ENCODE results near the gene C1QTNF5. TPM values are rescaled to one million over a fixed set of nuclear protein-coding genes. Genes with fewer than 3 reads are reported as not detected.

Gene C1QTNF5
- total RNA-seq, 1 donor from 2014 or later: 101 TPM

DNA sequence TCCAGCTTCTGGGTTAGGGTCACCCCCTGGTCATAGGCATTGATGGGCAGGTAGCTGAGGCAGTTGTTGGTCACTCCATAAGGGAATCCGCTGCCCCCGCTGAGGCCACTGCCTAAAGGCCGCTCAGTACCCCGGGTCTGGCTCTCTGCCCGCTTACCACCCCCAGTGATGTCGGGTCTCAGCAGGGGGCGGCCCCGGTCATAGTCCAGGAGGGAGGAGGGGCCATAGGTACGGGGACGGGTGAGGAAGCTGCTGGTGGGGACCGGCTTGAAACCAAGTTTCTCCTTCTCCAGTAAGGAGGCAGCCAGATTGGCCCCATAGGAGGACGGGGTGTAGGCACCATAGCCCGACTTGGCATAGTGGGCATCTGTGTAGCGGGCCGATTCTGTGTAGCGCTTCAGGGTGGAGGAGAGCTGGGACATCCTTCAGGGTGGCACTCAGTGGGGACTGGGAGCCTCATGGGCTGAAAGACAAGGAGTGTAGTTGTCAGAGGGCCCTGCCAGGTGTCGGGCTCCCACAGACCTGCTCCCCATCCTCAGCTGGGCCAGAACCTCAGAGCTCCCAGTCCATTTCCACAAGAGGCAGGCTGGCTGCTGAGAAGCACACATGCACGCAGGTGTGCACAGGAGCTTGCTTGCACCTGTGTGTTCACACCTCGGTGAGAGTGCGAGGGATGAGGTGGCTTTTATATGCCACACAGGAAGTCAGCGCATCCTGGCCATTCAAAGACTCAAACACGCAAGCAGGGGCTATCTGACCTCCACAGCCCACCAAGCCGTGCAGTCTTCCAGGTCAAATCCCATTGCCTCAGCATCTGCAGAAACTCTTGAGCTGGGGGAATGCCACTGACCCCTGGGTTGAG lies 32.6 kb upstream of the C1QTNF5 start:
- no peak for DNase-seq (ENCODE audit: low read depth, low spot score)

- no peak for DNase-seq (ENCODE audit: low read depth, low spot score)
Measured at GRCh38 chr11:119372260-119373058, 31.8 kb upstream of the C1QTNF5 start.

GRCh38 chr11:119371778-119372182 lies 31.1 kb upstream of the C1QTNF5 start:
- no peak for DNase-seq (ENCODE audit: low read depth, low spot score)

DNA sequence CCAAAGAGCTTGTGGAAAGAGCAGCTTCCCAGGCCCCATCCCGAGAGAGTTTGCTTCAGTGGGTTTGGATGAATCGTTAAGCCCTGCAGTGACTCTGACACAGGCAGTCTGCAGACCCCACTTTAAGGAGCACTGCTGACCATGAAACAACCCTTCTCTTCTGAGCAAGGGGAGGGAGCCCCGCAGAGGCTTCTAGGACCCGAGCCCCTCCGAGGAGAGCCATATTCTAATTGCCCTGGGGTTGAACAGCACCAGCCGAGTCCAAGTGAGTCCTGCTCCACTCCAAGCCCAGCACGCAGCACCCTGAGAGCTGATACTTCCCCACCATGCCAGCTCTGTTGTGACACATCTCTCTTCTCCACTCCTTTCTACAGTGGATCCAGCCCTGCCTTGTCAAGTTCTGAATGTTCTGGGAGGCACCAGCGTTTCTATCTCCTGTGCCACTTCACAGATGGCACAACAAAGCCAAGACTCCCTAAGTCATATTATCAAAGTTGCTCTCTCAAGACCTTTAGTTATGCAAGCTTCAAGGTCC lies 30.5 kb upstream of the C1QTNF5 start:
- no peak for DNase-seq (ENCODE audit: low read depth, low spot score)

DNA sequence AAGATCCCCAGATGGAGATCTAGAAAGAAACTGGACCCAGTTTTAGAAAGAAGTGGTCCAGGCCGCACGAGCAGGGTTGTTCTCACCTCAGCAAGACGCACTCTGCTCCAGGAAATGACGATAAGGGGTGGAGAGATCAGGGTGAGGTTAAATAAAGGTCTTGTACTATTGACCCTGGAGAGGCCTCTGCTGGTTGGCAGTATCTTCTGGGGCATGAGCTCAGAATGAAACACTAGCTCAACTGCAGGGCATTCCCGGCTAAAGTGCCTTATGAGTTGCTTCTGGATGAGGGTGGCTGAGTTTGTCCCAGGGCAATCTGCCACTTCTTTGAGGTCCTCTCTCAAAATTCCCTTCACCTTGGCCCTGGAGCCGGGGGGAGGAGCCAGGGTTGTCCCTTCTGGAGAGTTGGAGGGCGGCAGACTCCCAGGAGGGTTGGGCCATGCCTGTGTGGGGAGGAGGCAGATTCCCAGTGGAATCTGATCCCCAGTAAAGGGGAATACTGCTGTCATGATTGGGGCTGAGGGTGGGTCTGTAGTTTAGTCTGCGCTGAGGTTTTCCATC lies 29.9 kb upstream of the C1QTNF5 start:
- DNase-seq (ENCODE audit: low read depth, low spot score): no peak

DNA sequence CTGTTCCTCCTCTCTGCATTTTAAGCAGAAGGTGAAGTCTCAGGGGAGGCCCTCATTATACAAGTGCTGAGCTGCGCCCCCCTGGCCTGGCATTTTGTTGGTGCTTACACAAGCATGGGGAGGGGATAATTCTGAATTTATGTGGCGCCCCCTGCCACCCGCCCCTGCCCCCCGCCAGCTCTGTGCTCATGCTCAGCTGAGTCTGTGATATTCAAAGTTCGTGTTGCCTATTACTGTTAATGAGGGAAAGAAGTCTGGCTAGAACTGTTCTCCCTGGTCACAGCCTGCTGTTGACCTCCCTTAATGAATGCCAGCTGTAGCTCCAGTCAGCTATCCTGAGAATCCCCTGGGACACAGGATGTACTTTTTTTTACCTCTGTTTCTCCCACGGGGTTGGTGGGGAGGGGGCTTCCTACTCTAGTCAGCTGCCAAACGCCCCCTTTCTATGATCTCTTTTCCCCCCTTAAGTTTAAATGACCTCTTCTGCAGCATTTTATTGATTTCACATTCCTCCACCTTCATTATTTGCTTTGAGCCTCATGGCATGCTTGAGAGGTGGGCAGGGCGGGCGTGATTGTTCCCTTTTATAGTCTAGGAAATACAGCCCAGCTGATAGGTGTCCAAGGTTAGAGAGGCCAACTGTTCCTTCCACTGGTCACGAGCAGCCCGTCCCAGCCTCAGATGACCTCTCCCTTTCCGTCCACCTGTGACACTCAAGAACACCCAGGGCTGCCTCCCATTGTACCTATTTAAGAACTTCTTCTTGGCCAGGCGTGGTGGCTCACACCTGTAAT lies 28.6 kb upstream of the C1QTNF5 start:
- DNase-seq (ENCODE audit: low read depth, low spot score): no peak

GRCh38 chr11:119368121-119369034 lies 27.7 kb upstream of the C1QTNF5 start:
- DNase-seq (ENCODE audit: low read depth, low spot score): no peak

- DNase-seq (ENCODE audit: low read depth, low spot score): no peak
Measured at GRCh38 chr11:119367661-119368120, 27.0 kb upstream of the C1QTNF5 start.

DNA sequence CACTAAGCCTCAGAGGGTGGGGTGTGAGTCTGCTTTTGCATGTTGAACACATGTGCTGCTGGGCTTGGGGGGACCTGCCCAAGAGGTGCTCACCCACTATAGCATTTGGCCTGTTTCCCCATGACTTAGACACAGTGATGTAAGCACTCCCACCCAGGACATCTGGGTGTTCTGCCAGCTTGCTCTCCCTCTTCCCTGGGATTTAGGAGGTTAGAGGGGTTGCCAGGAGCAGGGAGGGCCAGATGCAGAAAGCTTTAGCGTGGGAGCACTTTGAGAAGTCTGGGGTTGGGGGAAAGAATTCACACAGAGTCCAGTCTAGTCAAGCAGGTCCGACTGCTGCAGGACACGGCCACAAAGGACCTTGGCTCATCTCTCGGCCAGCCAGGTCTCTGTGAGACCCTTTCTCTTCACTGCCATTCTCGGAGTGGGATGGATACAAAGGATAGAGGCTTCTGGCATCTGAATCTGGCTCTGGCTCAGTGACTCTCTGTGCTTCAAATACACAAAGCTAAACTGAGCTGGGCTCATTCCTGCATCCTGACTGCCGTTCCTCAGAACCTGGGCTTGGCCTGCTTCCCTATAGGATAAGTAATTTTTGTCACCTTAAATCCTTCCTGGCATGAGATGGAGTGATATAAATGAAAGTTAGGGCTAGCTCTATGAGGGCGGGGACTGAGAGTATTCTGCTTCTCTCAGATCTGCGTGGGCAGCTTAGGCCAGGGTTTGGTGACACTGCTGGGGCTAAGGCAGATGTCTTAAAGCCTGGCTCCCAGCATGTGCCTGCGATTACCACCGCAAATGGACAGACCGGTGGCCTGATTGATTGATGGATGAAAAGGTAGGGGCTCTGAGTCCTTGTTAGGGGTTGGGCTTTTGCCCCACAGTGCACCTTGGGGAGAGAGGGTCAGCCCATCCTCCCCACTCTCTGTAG lies 26.3 kb upstream of the C1QTNF5 start:
- no peak for DNase-seq (ENCODE audit: low read depth, low spot score)

DNA sequence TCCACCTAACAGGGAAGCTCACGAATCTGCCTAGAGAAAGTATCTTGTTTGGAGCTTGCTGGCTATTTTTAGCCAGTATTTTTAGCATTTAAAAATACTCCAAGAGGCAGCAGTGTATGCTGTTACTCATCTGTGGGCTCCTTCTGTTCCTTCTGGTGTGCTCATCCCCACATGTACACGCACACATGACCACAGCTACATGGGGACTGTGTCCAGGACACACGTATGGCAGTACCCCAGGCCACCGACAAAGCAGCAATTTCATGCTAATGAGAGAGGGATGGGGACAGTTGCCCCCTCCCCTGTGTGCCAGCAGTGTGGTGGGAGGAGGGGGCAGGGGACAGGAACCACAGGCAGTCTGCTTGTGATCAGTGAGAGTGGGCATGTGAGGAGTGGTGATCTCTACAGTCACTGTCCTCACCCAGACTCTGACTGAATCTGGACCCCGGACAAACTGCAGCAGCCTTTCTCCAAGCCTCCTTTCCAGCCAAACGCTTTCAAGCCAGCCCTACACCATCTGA lies 24.4 kb upstream of the C1QTNF5 start:
- no peak for DNase-seq (ENCODE audit: low read depth, low spot score)

- no peak for DNase-seq (ENCODE audit: low read depth, low spot score)
Measured at GRCh38 chr11:119363851-119364590, 23.3 kb upstream of the C1QTNF5 start.

DNA sequence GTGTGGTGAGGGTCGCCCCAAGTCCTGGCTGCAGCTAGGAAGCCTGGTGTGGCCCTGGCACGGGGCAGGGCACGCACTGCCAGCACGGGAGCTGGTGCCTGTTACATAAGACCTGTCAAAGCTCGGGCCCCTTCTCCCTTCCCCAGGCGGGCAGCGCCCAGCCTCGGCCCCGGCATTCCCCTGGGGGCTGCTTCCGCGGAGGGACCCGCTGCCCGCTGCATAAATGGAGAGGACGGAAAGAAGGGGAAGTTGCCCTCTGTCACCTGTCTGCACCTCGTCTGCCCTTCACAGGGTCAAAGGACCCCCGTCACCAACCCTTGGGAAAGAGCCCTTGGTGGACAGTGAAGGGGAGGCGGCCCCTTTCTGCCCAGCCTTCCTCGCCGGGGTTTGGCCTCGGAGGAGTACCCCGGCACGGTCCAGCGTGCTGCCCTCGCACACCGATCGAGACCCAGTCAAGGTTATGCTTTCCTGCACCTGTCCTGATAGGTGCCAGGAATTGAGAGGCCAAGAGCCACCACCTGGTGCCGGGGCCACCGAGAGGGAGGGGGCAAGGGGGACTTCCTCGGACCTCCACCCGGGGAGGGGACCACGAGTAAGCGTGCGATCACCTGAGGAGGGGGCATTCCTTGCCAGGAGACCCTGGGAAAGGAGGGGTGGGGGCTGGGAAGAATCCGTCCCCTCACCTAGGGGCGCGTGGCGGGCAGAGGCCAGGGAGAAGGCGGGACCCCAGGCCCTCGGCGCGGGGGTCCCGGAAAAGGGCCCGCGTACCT lies 22.6 kb upstream of the C1QTNF5 start:
- DNase-seq (ENCODE audit: low read depth, low spot score): no peak

DNA sequence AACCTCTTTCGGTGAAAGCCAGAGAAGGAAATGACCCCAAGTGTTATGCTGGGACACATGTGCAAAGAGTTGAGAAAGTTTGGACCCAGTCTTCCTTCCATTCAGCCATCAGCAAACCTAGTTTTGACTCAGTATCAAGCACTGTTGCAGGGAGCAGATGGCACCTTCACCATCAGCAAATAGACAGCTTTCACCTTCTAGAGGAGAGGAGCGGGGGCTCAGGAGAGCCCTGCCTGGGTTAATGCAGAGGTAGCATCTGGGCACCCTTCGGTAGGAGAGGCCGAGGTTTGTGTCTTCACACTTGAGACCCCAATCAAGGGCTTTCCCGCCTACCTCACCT lies 22.0 kb upstream of the C1QTNF5 start:
- DNase-seq (ENCODE audit: low read depth, low spot score): no peak

- DNase-seq (ENCODE audit: low read depth, low spot score): no peak
Measured at GRCh38 chr11:119361941-119362725, 21.4 kb upstream of the C1QTNF5 start.

GRCh38 chr11:119361056-119361787 lies 20.5 kb upstream of the C1QTNF5 start:
- no peak for DNase-seq (ENCODE audit: low read depth, low spot score)
